Thoracic aorta (tissue), 2 donors: Measurements from ENCODE around the gene MINDY4. TPM values are rescaled to one million over a fixed set of nuclear protein-coding genes. Genes with fewer than 3 reads are reported as not detected.

Source experiments
- ATAC-seq: fragments of 150-250 bp; one replicate; pipeline ENCODE4 v1.8.0; 2017; ENCODE audit warnings: low read depth; ENCODE audit not compliant: insufficient number of reproducible peaks, low FRiP score
- DNase-seq: peaks from one replicate; pipeline ENCODE4 v3.0.0-alpha.2; 2020; ENCODE audit warnings: low spot score
- H3K27ac ChIP-seq, 2 donors: fragments of 200-600 bp; sonication (generic); 1 replicate in 1 of 2; 2 replicates in 1 of 2; pipeline ENCODE4 v1.5.1; 2016; ENCODE audit warnings: mild to moderate bottlenecking in 2 of 2, moderate library complexity in 2 of 2
- H3K27me3 ChIP-seq: fragments of 200-600 bp; sonication (generic); replicated peaks from 2 replicates; pipeline ENCODE4 v1.6.0; 2016; ENCODE audit warnings: mild to moderate bottlenecking; ENCODE audit not compliant: insufficient read depth
- H3K36me3 ChIP-seq: fragments of 200-600 bp; sonication (generic); one replicate; pipeline ENCODE4 v1.5.1; 2016
- H3K4me1 ChIP-seq, 2 donors: fragments of 200-600 bp; sonication (generic); 1 replicate in 1 of 2; 2 replicates in 1 of 2; pipeline versions ENCODE4 v1.5.1 to v1.6.0; 2016; ENCODE audit warnings: low read depth in 2 of 2, mild to moderate bottlenecking in 1 of 2; ENCODE audit not compliant: control insufficient read depth in 1 of 2
- H3K4me3 ChIP-seq: fragments of 200-600 bp; sonication (generic); 2 replicates; pipeline ENCODE4 v1.5.1; 2016; ENCODE audit warnings: mild to moderate bottlenecking
- H3K9me3 ChIP-seq: fragments of 200-600 bp; sonication (generic); 2 replicates; pipeline ENCODE4 v1.5.1; 2016
- CTCF ChIP-seq: fragments of 200-600 bp; sonication (generic); IDR thresholded peaks from one replicate; pipeline ENCODE4 v1.5.1; 2019; ENCODE audit warnings: antibody characterized with exemption
- total RNA-seq, 2 donors: library from RNA; depleted of rRNA; stranded (reverse); fragments of >200 nt; gene quantifications; one replicate each; pipeline versions ENCODE4 v1.1.0 to v1.2.3, GENCODE V29; 2016

MINDY4 gene
- total RNA-seq, 2 donors from 2014 or later = 32.0 to 44.0 TPM

GRCh38 chr7:30741289-30741688 lies 29.9 kb upstream of the MINDY4 start:
- Histone ChIP-seq H3K4me1 (peaks cover 0 to 11% of the 10 kb centered on the region in 2 donors), H3K36me3 (no peaks in the 10 kb centered on the region), H3K27ac (no peak overlapping the region), H3K9me3 (no peaks in the 10 kb centered on the region), H3K27me3 (no peaks in the 10 kb centered on the region), H3K4me3 (no peak overlapping the region)
- ATAC-seq = no peak
- no peak for TF ChIP-seq CTCF
- no peak for DNase-seq

GRCh38 chr7:30743371-30744074 lies 27.7 kb upstream of the MINDY4 start:
- ATAC-seq = no peak
- no peaks in the 10 kb centered on the region for H3K36me3 ChIP-seq
- no peaks in the 10 kb centered on the region for H3K27me3 ChIP-seq
- TF ChIP-seq CTCF = no peak
- H3K9me3 ChIP-seq = no peaks in the 10 kb centered on the region
- no peak overlapping the region for H3K27ac ChIP-seq
- H3K4me1 ChIP-seq = peaks cover 0 to 11% of the 10 kb centered on the region in 2 donors
- no peak overlapping the region for H3K4me3 ChIP-seq
- DNase-seq = no peak

GRCh38 chr7:30744075-30744417 lies 27.2 kb upstream of the MINDY4 start:
- Histone ChIP-seq H3K4me3 (no peak overlapping the region), H3K4me1 (peaks cover 0 to 11% of the 10 kb centered on the region in 2 donors), H3K27ac (no peak overlapping the region), H3K9me3 (no peaks in the 10 kb centered on the region), H3K36me3 (no peaks in the 10 kb centered on the region), H3K27me3 (no peaks in the 10 kb centered on the region)
- TF ChIP-seq CTCF = no peak
- ATAC-seq (no peak), DNase-seq (no peak)

GRCh38 chr7:30745261-30745941 lies 25.8 kb upstream of the MINDY4 start:
- no peaks in the 10 kb centered on the region for H3K36me3 ChIP-seq
- no peaks in the 10 kb centered on the region for H3K27me3 ChIP-seq
- no peak for ATAC-seq
- peak overlapping the region in 1 of 2 donors; percentile 6 for H3K27ac ChIP-seq
- H3K4me3 ChIP-seq = no peak overlapping the region
- DNase-seq = no peak
- TF ChIP-seq CTCF = no peak
- peaks cover under 1 to 14% of the 10 kb centered on the region in 2 donors for H3K4me1 ChIP-seq
- H3K9me3 ChIP-seq = no peaks in the 10 kb centered on the region

- peak overlapping the region; percentile 83 to 96 for H3K27ac ChIP-seq
These were observed 21.2 kb upstream of the MINDY4 start for GRCh38 chr7:30750010-30750409.

More at GRCh38 chr7:30750010-30750409, 21.2 kb upstream of the MINDY4 start:
- Histone ChIP-seq H3K36me3 (no peaks in the 10 kb centered on the region), H3K27me3 (no peaks in the 10 kb centered on the region), H3K4me1 (peaks cover 25 to 51% of the 10 kb centered on the region in 2 donors), H3K4me3 (no peak overlapping the region), H3K9me3 (no peaks in the 10 kb centered on the region)
- ATAC-seq (no peak), DNase-seq (no peak)
- no peak for TF ChIP-seq CTCF
